WTC11 (cell line): ENCODE results near the gene SYNJ2. TPM values are rescaled to one million over a fixed set of nuclear protein-coding genes. Genes with fewer than 3 reads are reported as not detected.

Experiments
- ATAC-seq: fragments of 200-7000 bp; cut with Tn5 transposase; 2 replicates; pipeline ENCODE4 v1.10.0; 2021; ENCODE audit warnings: mild to moderate bottlenecking, moderate library complexity
- CTCF ChIA-PET: fragments of 300-600 bp; sonication (Branson Sonifier 250); formaldehyde crosslinking; loops from one replicate; lab custom pipeline; 2021; ENCODE audit warnings: antibody characterized with exemption; lab: Charles Lee
- POLR2A ChIA-PET: fragments of 350-600 bp; sonication (Branson Sonifier 250); formaldehyde crosslinking; loops from one replicate; lab custom pipeline; 2021; ENCODE audit warnings: antibody characterized with exemption; lab: Charles Lee
- DNase-seq: peaks from one replicate; pipeline ENCODE4 v3.0.0; 2021; ENCODE audit warnings: low spot score
- H3K27ac Mint-ChIP-seq: 2 replicates; pipeline ENCODE4 v1.8.0; 2021; ENCODE audit warnings: mixed read lengths
- H3K27me3 Mint-ChIP-seq: 2 replicates; pipeline ENCODE4 v1.8.0; 2021; ENCODE audit warnings: low read depth, mild to moderate bottlenecking, moderate library complexity, mixed read lengths
- H3K36me3 Mint-ChIP-seq: 2 replicates; pipeline ENCODE4 v1.8.0; 2021; ENCODE audit warnings: mixed read lengths
- H3K4me1 Mint-ChIP-seq: 2 replicates; pipeline ENCODE4 v1.8.0; 2022; ENCODE audit warnings: mixed read lengths
- H3K4me3 Mint-ChIP-seq: 2 replicates; pipeline ENCODE4 v1.8.0; 2021; ENCODE audit warnings: mild to moderate bottlenecking, moderate library complexity, mixed read lengths
- H3K9me3 Mint-ChIP-seq: 2 replicates; pipeline ENCODE4 v1.8.0; 2021; ENCODE audit warnings: mixed read lengths
- CBFB ChIP-seq: sonication (generic); formaldehyde crosslinking; IDR thresholded peaks from 2 replicates; pipeline ENCODE4 v1.8.1; 2022; ENCODE audit warnings: mild to moderate bottlenecking, low read depth, missing genetic modification reagents
- CREB1 ChIP-seq: sonication (generic); formaldehyde crosslinking; IDR thresholded peaks from 2 replicates; pipeline ENCODE4 v1.8.0; 2023; ENCODE audit warnings: mild to moderate bottlenecking, missing genetic modification reagents
- ELF4 ChIP-seq: sonication (generic); formaldehyde crosslinking; IDR thresholded peaks from 2 replicates; pipeline ENCODE4 v1.8.1; 2022; ENCODE audit warnings: low read depth, mild to moderate bottlenecking, moderate library complexity, missing genetic modification reagents
- ESRRA ChIP-seq: sonication (generic); formaldehyde crosslinking; IDR thresholded peaks from 2 replicates; pipeline ENCODE4 v1.8.1; 2022; ENCODE audit warnings: mild to moderate bottlenecking, missing genetic modification reagents, borderline replicate concordance
- FOXP4 ChIP-seq: sonication (generic); formaldehyde crosslinking; IDR thresholded peaks from 2 replicates; pipeline ENCODE4 v1.8.0; 2022; ENCODE audit warnings: mild to moderate bottlenecking, missing genetic modification reagents
- HMGXB4 ChIP-seq: sonication (generic); formaldehyde crosslinking; IDR thresholded peaks from 2 replicates; pipeline ENCODE4 v1.8.1; 2023; ENCODE audit warnings: mild to moderate bottlenecking, moderate library complexity, missing genetic modification reagents
- IRF1 ChIP-seq: sonication (generic); formaldehyde crosslinking; IDR thresholded peaks from 2 replicates; pipeline ENCODE4 v1.8.0; 2023; ENCODE audit warnings: missing genetic modification reagents
- IRF2 ChIP-seq: sonication (generic); formaldehyde crosslinking; IDR thresholded peaks from 2 replicates; pipeline ENCODE4 v1.8.0; 2022; ENCODE audit warnings: low read depth, missing genetic modification reagents, borderline replicate concordance
- NFE2L1 ChIP-seq: sonication (generic); formaldehyde crosslinking; IDR thresholded peaks from 2 replicates; pipeline ENCODE4 v1.8.1; 2023; ENCODE audit warnings: missing genetic modification reagents
- OVOL2 ChIP-seq: fragments of 250-450 bp; sonication (Bioruptor Pico); IDR thresholded peaks from 2 replicates; pipeline ENCODE4 v1.9.0; 2021; ENCODE audit warnings: mild to moderate bottlenecking, borderline replicate concordance
- PRRX2 ChIP-seq: fragments of 250-450 bp; sonication (Bioruptor Pico); IDR thresholded peaks from 2 replicates; pipeline ENCODE4 v1.8.0; 2021; ENCODE audit warnings: mild to moderate bottlenecking
- SP1 ChIP-seq: sonication (generic); formaldehyde crosslinking; conservative IDR thresholded peaks from 2 replicates; pipeline ENCODE4 v1.8.1; 2022; ENCODE audit warnings: missing genetic modification reagents
- TP53 ChIP-seq: sonication (generic); formaldehyde crosslinking; IDR thresholded peaks from 2 replicates; pipeline ENCODE4 v1.8.1; 2023; ENCODE audit warnings: mild to moderate bottlenecking, missing genetic modification reagents
- ZNF263 ChIP-seq: sonication (generic); formaldehyde crosslinking; IDR thresholded peaks from 2 replicates; pipeline ENCODE4 v1.8.1; 2022; ENCODE audit warnings: low read depth, mild to moderate bottlenecking, moderate library complexity, missing genetic modification reagents
- ZNF671 ChIP-seq: fragments of 250-450 bp; sonication (Bioruptor Pico); IDR thresholded peaks from 2 replicates; pipeline ENCODE4 v1.8.0; 2021; ENCODE audit warnings: mild to moderate bottlenecking
- total RNA-seq: library from RNA; stranded (reverse); gene quantifications from 3 replicates; pipeline ENCODE4 v1.2.3, GENCODE V29; 2021

The SYNJ2 gene
- total RNA-seq, 1 experiment from 2014 or later = 15.3 TPM

GRCh38 chr6:158028876-158029275 is 47.2 kb downstream of the SYNJ2 start:
- ChIA-PET CTCF (interaction anchor here (1.3 kb wide), 1 partner anchor 155 kb away, joined by 3 read pairs; no protein-coding TSS in a partner anchor), POLR2A (no interaction called here)
- no peak for DNase-seq
- Mint-ChIP-seq H3K4me1 (peaks cover 29% of the 10 kb centered on the region), H3K27ac (no peak overlapping the region), H3K9me3 (no peaks in the 10 kb centered on the region), H3K4me3 (no peak overlapping the region)
- no peak for ATAC-seq
- TF ChIP-seq HMGXB4 (CRISPR knock-in tag) (no peak), TP53 (CRISPR knock-in tag) (no peak), OVOL2 (CRISPR knock-in tag) (no peak)
- TF ChIP-seq, all 79 proteins: peak for 0
- Mint-ChIP-seq H3K36me3 (0 out of 2 replicates have a peak, but pooled peaks cover 3% of the 10 kb centered on the region), H3K27me3 (no peaks in the 10 kb centered on the region)

GRCh38 chr6:158029668-158030230 is 48.1 kb downstream of the SYNJ2 start:
- CTCF ChIA-PET = interaction anchor here (1.3 kb wide), 1 partner anchor 156 kb away, joined by 3 read pairs; no protein-coding TSS in a partner anchor
- Mint-ChIP-seq H3K9me3 (no peaks in the 10 kb centered on the region), H3K27ac (no peak overlapping the region), H3K4me3 (no peak overlapping the region), H3K27me3 (no peaks in the 10 kb centered on the region), H3K4me1 (peaks cover 29% of the 10 kb centered on the region), H3K36me3 (0 out of 2 replicates have a peak, but pooled peaks cover 3% of the 10 kb centered on the region)
- TF ChIP-seq CREB1 (CRISPR knock-in tag) (no peak), ZNF671 (CRISPR knock-in tag) (no peak), ELF4 (no peak), IRF2 (CRISPR knock-in tag) (no peak), CBFB (CRISPR knock-in tag) (no peak), FOXP4 (no peak), HMGXB4 (CRISPR knock-in tag) (no peak), PRRX2 (no peak), SP1 (CRISPR knock-in tag) (no peak), IRF1 (no peak), OVOL2 (CRISPR knock-in tag) (no peak), ESRRA (CRISPR knock-in tag) (no peak), NFE2L1 (CRISPR knock-in tag) (no peak), TP53 (CRISPR knock-in tag) (no peak), ZNF263 (no peak)
- ATAC-seq (no peak), DNase-seq (no peak)
- POLR2A ChIA-PET = no interaction called here
